ENCODE measurements around the gene HEXA. TPM values are rescaled to one million over a fixed set of nuclear protein-coding genes. Genes with fewer than 3 reads are reported as not detected.
"Not testable (repeated sequence)": the region's sequence is repeated elsewhere in the genome, so short reads cannot be mapped to it uniquely, and the experiment has no call there.

Gene HEXA
- total RNA-seq, 2 donors from 2014 or later = 67.1 to 97.3 TPM

GRCh38 chr15:72380743-72381142 is 4.9 kb upstream of the HEXA start:
- TF ChIP-seq CTCF (IDR thresholded peaks at IDR 0.05) = no peak
- Histone ChIP-seq H3K9me3 (no peaks in the 10 kb centered on the region), H3K4me1 (peaks cover 7% of the 10 kb centered on the region), H3K36me3 (no peaks in the 10 kb centered on the region), H3K4me3 (no peak overlapping the region), H3K27me3 (no peaks in the 10 kb centered on the region), H3K27ac (no peak overlapping the region), H3K9ac (ENCODE audit: low read depth in 2 of 2, low read length in 2 of 2) (no peak overlapping the region)
- DNase-seq = no peak
- intact Hi-C loops (cut with DNase I) = no loop called here

- intact Hi-C loops (cut with DNase I) = no loop called here
- no peak overlapping the region for H3K9ac ChIP-seq (ENCODE audit: low read depth in 2 of 2, low read length in 2 of 2)
- no peak overlapping the region for H3K4me3 ChIP-seq
- peaks cover 7% of the 10 kb centered on the region for H3K4me1 ChIP-seq
- H3K36me3 ChIP-seq = no peaks in the 10 kb centered on the region
- DNase-seq = no peak
- H3K9me3 ChIP-seq = no peaks in the 10 kb centered on the region
- no peak for TF ChIP-seq CTCF (IDR thresholded peaks at IDR 0.05)
- H3K27ac ChIP-seq = no peak overlapping the region
- H3K27me3 ChIP-seq = no peaks in the 10 kb centered on the region
These were observed 4.1 kb upstream of the HEXA start for GRCh38 chr15:72379856-72380430.

- intact Hi-C loops (cut with DNase I) = not testable (repeated sequence)
These were observed 3.3 kb upstream of the HEXA start for GRCh38 chr15:72379106-72379505.

GRCh38 chr15:72377331-72377730 is 1.5 kb upstream of the HEXA start:
- H3K36me3 ChIP-seq = no peaks in the 10 kb centered on the region
- no peak for TF ChIP-seq CTCF (IDR thresholded peaks at IDR 0.05)
- H3K27me3 ChIP-seq = no peaks in the 10 kb centered on the region
- no peak overlapping the region for H3K4me3 ChIP-seq
- no peaks in the 10 kb centered on the region for H3K9me3 ChIP-seq
- DNase-seq = no peak
- H3K9ac ChIP-seq (ENCODE audit: low read depth in 2 of 2, low read length in 2 of 2) = no peak overlapping the region
- H3K4me1 ChIP-seq = peaks cover 7% of the 10 kb centered on the region
- intact Hi-C loops (cut with DNase I) = no loop called here
- H3K27ac ChIP-seq = no peak overlapping the region

More at GRCh38 chr15:72379106-72379505, 3.3 kb upstream of the HEXA start:
- H3K9ac ChIP-seq (ENCODE audit: low read depth in 2 of 2, low read length in 2 of 2); H3K27ac ChIP-seq; H3K36me3 ChIP-seq; H3K4me3 ChIP-seq; H3K27me3 ChIP-seq; DNase-seq; H3K9me3 ChIP-seq; H3K4me1 ChIP-seq: not testable (repeated sequence)

GRCh38 chr15:72375501-72375845 is 341 bp downstream of the HEXA start:
- Histone ChIP-seq H3K27ac (peak overlapping the region; percentile 89), H3K4me3 (peak overlapping the region; percentile 63), H3K9ac (ENCODE audit: low read depth in 2 of 2, low read length in 2 of 2) (peak overlapping the region; percentile 93 to 97), H3K4me1 (peaks cover 7% of the 10 kb centered on the region), H3K9me3 (no peaks in the 10 kb centered on the region), H3K27me3 (no peaks in the 10 kb centered on the region), H3K36me3 (no peaks in the 10 kb centered on the region)
- TF ChIP-seq CTCF (IDR thresholded peaks at IDR 0.05) = no peak
- peak; percentile 69 for DNase-seq
- intact Hi-C loops (cut with DNase I) = no loop called here

GRCh38 chr15:72372361-72372760 is 3.5 kb downstream of the HEXA start:
- intact Hi-C loops (cut with DNase I) = no loop called here
- H3K27ac ChIP-seq = no peak overlapping the region
- no peaks in the 10 kb centered on the region for H3K27me3 ChIP-seq
- H3K4me3 ChIP-seq = no peak overlapping the region
- H3K4me1 ChIP-seq = peaks cover 7% of the 10 kb centered on the region
- H3K9me3 ChIP-seq = no peaks in the 10 kb centered on the region
- no peak for DNase-seq
- no peaks in the 10 kb centered on the region for H3K36me3 ChIP-seq
- H3K9ac ChIP-seq (ENCODE audit: low read depth in 2 of 2, low read length in 2 of 2) = no peak overlapping the region
- no peak for TF ChIP-seq CTCF (IDR thresholded peaks at IDR 0.05)
